Heart left ventricle (tissue), 16 donors: ENCODE results near the gene PABPC3. TPM values are rescaled to one million over a fixed set of nuclear protein-coding genes. Genes with fewer than 3 reads are reported as not detected.

ENCODE experiments used
- ATAC-seq, 4 donors: fragments of 200-7000 bp; cut with Tn5 transposase; one replicate each; pipeline ENCODE4 v1.9.1; 2020 to 2022; ENCODE audit warnings: moderate library complexity in 4 of 4, mild to moderate bottlenecking in 3 of 4, moderate number of reproducible peaks in 1 of 4
- DNase-seq, 5 donors: peaks; one replicate each; pipeline ENCODE4 v3.0.0-alpha.2; 2020
- H3K27ac ChIP-seq, 12 donors: fragments of 200-600 bp; sonication (generic) in 4 of 12; one replicate each; pipeline versions ENCODE4 v1.5.0 to v1.8.0; 2016 to 2022; ENCODE audit warnings: mild to moderate bottlenecking in 2 of 12
- H3K27me3 ChIP-seq, 9 donors: fragments of 200-600 bp; sonication (generic) in 2 of 9; one replicate each; pipeline versions ENCODE4 v1.5.1 to v1.8.0; 2016 to 2022; ENCODE audit warnings: mild to moderate bottlenecking in 3 of 9
- H3K36me3 ChIP-seq, 9 donors: fragments of 200-600 bp; sonication (generic) in 2 of 9; one replicate each; pipeline versions ENCODE4 v1.5.0 to v1.8.0; 2018 to 2022; ENCODE audit warnings: mild to moderate bottlenecking in 2 of 9
- H3K4me1 ChIP-seq, 12 donors: fragments of 200-600 bp; sonication (generic) in 4 of 12; one replicate each; pipeline versions ENCODE4 v1.5.0 to v1.8.0; 2016 to 2022; ENCODE audit warnings: mild to moderate bottlenecking in 3 of 12
- H3K4me3 ChIP-seq, 12 donors: fragments of 200-600 bp; sonication (generic) in 4 of 12; one replicate each; pipeline versions ENCODE4 v1.5.0 to v1.8.0; 2017 to 2022; ENCODE audit warnings: mild to moderate bottlenecking in 9 of 12, moderate library complexity in 4 of 12
- H3K9me3 ChIP-seq, 12 donors: fragments of 200-600 bp; sonication (generic) in 4 of 12; one replicate each; pipeline versions ENCODE4 v1.5.0 to v1.8.0; 2016 to 2022; ENCODE audit warnings: mild to moderate bottlenecking in 1 of 12
- CTCF ChIP-seq, 12 donors: fragments of 200-600 bp; sonication (generic) in 4 of 12; IDR thresholded peaks; one replicate each; pipeline versions ENCODE4 v1.5.0 to v1.8.0; 2018 to 2022; ENCODE audit warnings: antibody characterized with exemption in 12 of 12, mild to moderate bottlenecking in 5 of 12
- POLR2A ChIP-seq, 2 donors: fragments of 450-650 bp; IDR thresholded peaks; one replicate each; pipeline ENCODE4 v1.6.1; 2017; ENCODE audit warnings: antibody characterized with exemption in 2 of 2, mild to moderate bottlenecking in 2 of 2, moderate library complexity in 2 of 2
- WGBS, 4 donors: extraction: QIAGEN DNeasy Blood & Tissue Kit in 2 of 4; methylation state at CpG; one replicate each; pipeline versions ENCODE4 v1.1.5 to v1.1.7; 2013 to 2018; 5-methylcytosine and 5-hydroxymethylcytosine counted together
- intact Hi-C, 10 donors: fragments of 100-400 bp; cut with DNase I; formaldehyde crosslinking; loops; one replicate each; pipeline versions ENCODE4 v1.11.1 to v1.14.2; 2022
- polyA plus RNA-seq, 2 donors: library from polyadenylated mRNA; stranded (reverse); fragments of 200-250 nt; gene quantifications; one replicate each; pipeline ENCODE4 v1.2.3, GENCODE V29; 2013
- total RNA-seq, 9 donors: library from RNA; depleted of rRNA in 2 of 9; stranded (reverse); fragments of >200 nt in 2 of 9; fragmentation: NEBNext Ultra II Directional in 3 of 9; extraction: Animal tissue kit (Norgen Biotek cat#: 25700) in 3 of 9; gene quantifications; one replicate each; pipeline versions ENCODE4 v1.1.0 to v1.2.4, GENCODE V29; 2016 to 2023
- donor health status: ischemic (EF 13 %, LVEDD 7.1; RV severe dilation, severe dysfunction).
- donor health status: healthy with polysubstance abuse.
- donor health status: DM: no; HTN: yes; CAD: no.
- donor health status: DM: no; HTN: no; CAD: no.
- donor health status: ischemic (EF 25% LVEDD 6.9; RV normal size, moderate dysfunction).
- donor health status: ischemic (EF 25% LVEDD 5.7; RV mildly dilated, moderate dysfunction).
- donor health status: healthy.
- donor health status: DM: yes; HTN: yes; CAD: no.
- donor health status: ischemic (EF 35%, LVEDD 5.7; RV mildly dilated, moderate dysfunction).
- donor health status: nonischemic (EF 11% LVEDD 7.7; RV severe dilation, severe dysfunction).
- donor health status: DM: yes; HTN: yes; CAD: no.
- donor health status: PGD.
- donor health status: ischemic (EF 29% LVEDD 5.4; RV normal size, mild dysfunction).
- donor health status: nonischemic (EF 23%, LVEDD 6.1; RV moderate dilation, normal function).

The PABPC3 gene
- total and polyA plus RNA-seq, 11 donors: 0.03 to 0.16 (median 0.07) TPM; not detected in 7

GRCh38 chr13:25065974-25066770 is 29.8 kb upstream of the PABPC3 start:
- no peaks in the 10 kb centered on the region for H3K36me3 ChIP-seq
- WGBS, 4 donors: 77 to 86% (median 81%) methylated on average over 8 of the region's 8 CpGs
- ATAC-seq (no peak), DNase-seq (no peak)
- no peak overlapping the region for H3K27ac ChIP-seq
- no peak overlapping the region for H3K4me3 ChIP-seq
- H3K9me3 ChIP-seq: no peaks in the 10 kb centered on the region
- H3K4me1 ChIP-seq: no peaks in the 10 kb centered on the region
- intact Hi-C loops: no loop called here
- TF ChIP-seq CTCF (IDR thresholded peaks at IDR 0.05) (no peak), POLR2A (IDR thresholded peaks at IDR 0.05) (no peak)
- H3K27me3 ChIP-seq: peaks cover 0 to 30% (median 0%) of the 10 kb centered on the region in 9 donors

DNA sequence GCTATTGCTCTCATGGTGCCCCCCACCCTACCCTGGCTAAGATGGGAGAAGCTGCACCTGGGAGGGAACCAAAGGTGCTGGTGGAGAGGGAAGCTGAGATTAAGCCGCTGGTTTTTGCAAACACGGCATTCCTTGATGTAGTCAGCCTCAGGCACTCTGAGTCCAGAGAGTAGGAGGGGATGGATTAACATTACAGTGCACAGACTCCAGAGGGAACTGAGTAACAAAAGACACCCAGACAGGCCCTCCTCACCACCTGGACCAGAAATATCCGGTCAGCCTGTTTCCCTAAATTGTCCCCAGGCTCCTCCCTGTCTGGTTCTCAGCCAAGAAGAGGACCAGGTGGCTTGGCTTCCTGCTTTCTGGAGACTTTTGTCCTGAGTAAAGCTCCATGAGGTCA is 28.9 kb upstream of the PABPC3 start:
- peaks cover 0 to 30% (median 0%) of the 10 kb centered on the region in 9 donors for H3K27me3 ChIP-seq
- H3K4me3 ChIP-seq: no peak overlapping the region
- TF ChIP-seq CTCF (IDR thresholded peaks at IDR 0.05) (no peak), POLR2A (IDR thresholded peaks at IDR 0.05) (no peak)
- ATAC-seq (no peak), DNase-seq (no peak)
- intact Hi-C loops: no loop called here
- no peak overlapping the region for H3K27ac ChIP-seq
- no peaks in the 10 kb centered on the region for H3K36me3 ChIP-seq
- WGBS, 4 donors: 34 to 48% (median 42%) methylated on average over 3 of the region's 3 CpGs
- no peaks in the 10 kb centered on the region for H3K4me1 ChIP-seq
- no peaks in the 10 kb centered on the region for H3K9me3 ChIP-seq

- WGBS, 4 donors: 85 to 90% (median 86%) methylated on average over 25 to 26 of the region's 26 CpGs
- no peak overlapping the region for H3K27ac ChIP-seq
- TF ChIP-seq POLR2A (IDR thresholded peaks at IDR 0.05) (no peak), CTCF (IDR thresholded peaks at IDR 0.05) (no peak)
- no peaks in the 10 kb centered on the region for H3K36me3 ChIP-seq
- no peaks in the 10 kb centered on the region for H3K4me1 ChIP-seq
- DNase-seq (no peak), ATAC-seq (no peak)
- no peak overlapping the region for H3K4me3 ChIP-seq
- H3K27me3 ChIP-seq: peaks cover 0 to 30% (median 0%) of the 10 kb centered on the region in 9 donors
- H3K9me3 ChIP-seq: no peaks in the 10 kb centered on the region
- intact Hi-C loops: no loop called here
Observed at GRCh38 chr13:25068810-25069209, 27.1 kb upstream of the PABPC3 start.

DNA sequence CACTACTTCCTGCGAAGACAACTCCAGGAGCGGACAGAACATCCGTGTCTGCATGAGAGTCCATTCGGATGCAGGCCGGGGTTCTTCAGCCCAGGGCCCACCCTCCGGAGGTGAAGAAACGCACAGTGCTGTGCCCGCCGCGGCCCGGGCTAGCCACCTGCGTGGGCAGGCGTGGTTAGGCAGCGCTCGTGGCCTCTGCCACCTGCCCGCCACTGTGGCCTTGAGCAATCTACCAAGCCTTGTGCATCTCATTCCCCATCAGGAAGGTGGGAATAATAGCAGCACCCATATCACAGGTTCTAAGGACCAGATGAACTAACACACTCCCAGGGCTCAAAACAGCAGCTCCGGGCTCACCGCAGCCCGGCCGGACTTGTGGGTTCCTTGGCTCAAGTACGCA is 26.7 kb upstream of the PABPC3 start:
- Histone ChIP-seq H3K9me3 (no peaks in the 10 kb centered on the region), H3K27ac (no peak overlapping the region), H3K4me3 (no peak overlapping the region), H3K27me3 (peaks cover 0 to 30% (median 0%) of the 10 kb centered on the region in 9 donors), H3K4me1 (no peaks in the 10 kb centered on the region), H3K36me3 (no peaks in the 10 kb centered on the region)
- WGBS, 4 donors: 90 to 93% (median 91%) methylated on average over 20 to 21 of the region's 21 CpGs
- ATAC-seq (peak in 1 of 4 donors; percentile 34), DNase-seq (no peak)
- no peak for TF ChIP-seq POLR2A (IDR thresholded peaks at IDR 0.05)
- no peak for TF ChIP-seq CTCF (IDR thresholded peaks at IDR 0.05)
- intact Hi-C loops: no loop called here
